Upper lobe of left lung (tissue), 6 donors: ENCODE data around the gene ESYT1. TPM values are rescaled to one million over a fixed set of nuclear protein-coding genes. Genes with fewer than 3 reads are reported as not detected.

Experiments
- ATAC-seq, 2 donors: fragments of 200-7000 bp; cut with Tn5 transposase; one replicate each; pipeline ENCODE4 v1.9.1; 2022; ENCODE audit warnings: mild to moderate bottlenecking in 2 of 2, moderate library complexity in 2 of 2; ENCODE audit not compliant: low FRiP score in 2 of 2
- DNase-seq, 2 donors: peaks; one replicate each; pipeline ENCODE4 v3.0.0-alpha.2; 2019 to 2020
- H3K27ac ChIP-seq, 4 donors: fragments of 200-600 bp; sonication (generic); one replicate each; pipeline ENCODE4 v1.5.1; 2016 to 2019
- H3K27me3 ChIP-seq, 4 donors: fragments of 200-600 bp; sonication (generic); one replicate each; pipeline ENCODE4 v1.5.1; 2017 to 2019
- H3K36me3 ChIP-seq, 4 donors: fragments of 200-600 bp; sonication (generic); one replicate each; pipeline ENCODE4 v1.5.1; 2016 to 2019
- H3K4me1 ChIP-seq, 4 donors: fragments of 200-600 bp; sonication (generic); one replicate each; pipeline ENCODE4 v1.5.1; 2018 to 2019
- H3K4me3 ChIP-seq, 4 donors: fragments of 200-600 bp; sonication (generic); one replicate each; pipeline ENCODE4 v1.5.1; 2017 to 2019; ENCODE audit warnings: mild to moderate bottlenecking in 2 of 4, moderate library complexity in 1 of 4
- H3K9me3 ChIP-seq, 4 donors: fragments of 200-600 bp; sonication (generic); one replicate each; pipeline ENCODE4 v1.5.1; 2018 to 2019
- CTCF ChIP-seq, 6 experiments: fragments of 450-650 bp in 4 of 6; fragments of 200-600 bp in 2 of 6; sonication (generic) in 2 of 6; IDR thresholded peaks; one replicate each; pipeline ENCODE4 v1.5.1; 2016 to 2019; ENCODE audit warnings: antibody characterized with exemption in 6 of 6
- EP300 ChIP-seq, 4 donors: sonication (generic); formaldehyde crosslinking; IDR thresholded peaks; one replicate each; pipeline ENCODE4 v1.5.1; 2017; ENCODE audit warnings: antibody characterized with exemption in 4 of 4, control low read depth in 2 of 4
- POLR2A ChIP-seq, 4 donors: fragments of 450-650 bp; IDR thresholded peaks; one replicate each; pipeline ENCODE4 v1.5.1; 2016 to 2017; ENCODE audit warnings: antibody characterized with exemption in 4 of 4, mild to moderate bottlenecking in 2 of 4
- POLR2AphosphoS5 ChIP-seq, 2 donors: sonication (generic); formaldehyde crosslinking; IDR thresholded peaks; one replicate each; pipeline ENCODE4 v1.5.1; 2017; ENCODE audit warnings: antibody characterized with exemption in 2 of 2
- WGBS, 2 donors: methylation state at CpG; one replicate each; pipeline ENCODE4 v1.1.5; 2017 to 2018; 5-methylcytosine and 5-hydroxymethylcytosine counted together
- total RNA-seq, 6 donors: library from RNA; depleted of rRNA in 4 of 6; stranded (reverse); fragments of >200 nt in 4 of 6; gene quantifications; one replicate each; pipeline versions ENCODE4 v1.1.0 to v1.2.1, GENCODE V29; 2016 to 2021
- donor health status: DM: no; HTN: no; CAD: no; lungs with moderate emphysema.
- donor health status: DM: no; HTN: yes; CAD: no; lungs with severe emphysema.

Gene ESYT1
- total RNA-seq, 6 donors from 2014 or later: 73.9 to 132 (median 112) TPM

GRCh38 chr12:56128670-56129205 lies 671 bp downstream of the ESYT1 start:
- 0% methylated on average over 17 to 20 of the region's 20 CpGs for WGBS, 2 donors
- Histone ChIP-seq H3K9me3 (no peaks in the 10 kb centered on the region), H3K36me3 (peaks cover 12 to 34% (median 30%) of the 10 kb centered on the region in 4 donors), H3K27me3 (no peaks in the 10 kb centered on the region), H3K4me1 (peaks cover 34 to 50% (median 41%) of the 10 kb centered on the region in 4 donors), H3K27ac (peak overlapping the region; percentile 84 to 95 (median 90)), H3K4me3 (peak overlapping the region; percentile 63 to 94 (median 80))
- TF ChIP-seq POLR2A (IDR thresholded peaks at IDR 0.05) (no peak), EP300 (IDR thresholded peaks at IDR 0.05) (no peak), CTCF (IDR thresholded peaks at IDR 0.05) (no peak), POLR2AphosphoS5 (IDR thresholded peaks at IDR 0.05) (no peak)
- ATAC-seq (peak; percentile 0 to 41), DNase-seq (no peak)

- Histone ChIP-seq H3K27ac (peak overlapping the region; percentile 84 to 95 (median 90)), H3K4me1 (peaks cover 34 to 50% (median 40%) of the 10 kb centered on the region in 4 donors), H3K27me3 (no peaks in the 10 kb centered on the region), H3K9me3 (no peaks in the 10 kb centered on the region), H3K36me3 (peaks cover 14 to 41% (median 35%) of the 10 kb centered on the region in 4 donors), H3K4me3 (peak overlapping the region; percentile 63 to 94 (median 80))
- WGBS, 2 donors: 1 to 2% methylated on average over 21 to 29 of the region's 29 CpGs
- ATAC-seq: peak; percentile 66 to 74
- TF ChIP-seq EP300 (IDR thresholded peaks at IDR 0.05) (no peak), POLR2AphosphoS5 (IDR thresholded peaks at IDR 0.05) (peak; percentile 67 to 77), CTCF (IDR thresholded peaks at IDR 0.05) (peak in 1 of 6 experiments; percentile 9), POLR2A (IDR thresholded peaks at IDR 0.05) (peak in 2 of 4 donors; percentile 42 to 62)
- peak; percentile 81 to 91 for DNase-seq
Observed at GRCh38 chr12:56129206-56129941, 1.3 kb downstream of the ESYT1 start.

- H3K27ac ChIP-seq: peak overlapping the region; percentile 84 to 95 (median 90)
- H3K27me3 ChIP-seq: no peaks in the 10 kb centered on the region
- peaks cover 31 to 49% (median 36%) of the 10 kb centered on the region in 4 donors for H3K4me1 ChIP-seq
- no peaks in the 10 kb centered on the region for H3K9me3 ChIP-seq
- ATAC-seq (no peak), DNase-seq (no peak)
- peak overlapping the region in 3 of 4 donors; percentile 63 to 94 (median 70) for H3K4me3 ChIP-seq
- 61 to 62% methylated on average over 22 of the region's 22 CpGs for WGBS, 2 donors
- TF ChIP-seq POLR2AphosphoS5 (IDR thresholded peaks at IDR 0.05) (no peak), POLR2A (IDR thresholded peaks at IDR 0.05) (no peak), CTCF (IDR thresholded peaks at IDR 0.05) (no peak), EP300 (IDR thresholded peaks at IDR 0.05) (no peak)
- peaks cover 18 to 47% (median 41%) of the 10 kb centered on the region in 4 donors for H3K36me3 ChIP-seq
Observed at GRCh38 chr12:56129942-56130495, 2.0 kb downstream of the ESYT1 start.

GRCh38 chr12:56130876-56131275 lies 2.8 kb downstream of the ESYT1 start:
- TF ChIP-seq CTCF (IDR thresholded peaks at IDR 0.05) (no peak), POLR2A (IDR thresholded peaks at IDR 0.05) (no peak), POLR2AphosphoS5 (IDR thresholded peaks at IDR 0.05) (no peak), EP300 (IDR thresholded peaks at IDR 0.05) (no peak)
- ATAC-seq (no peak), DNase-seq (no peak)
- Histone ChIP-seq H3K36me3 (peaks cover 18 to 55% (median 46%) of the 10 kb centered on the region in 4 donors), H3K27me3 (no peaks in the 10 kb centered on the region), H3K9me3 (no peaks in the 10 kb centered on the region), H3K27ac (peak overlapping the region in 1 of 4 donors; percentile 95), H3K4me1 (peaks cover 22 to 41% (median 29%) of the 10 kb centered on the region in 4 donors), H3K4me3 (no peak overlapping the region)
- WGBS, 2 donors: 79 to 95% methylated on average over 4 of the region's 4 CpGs
